Psoas muscle (tissue), 8 donors: Measurements from ENCODE around the gene SAMD7. TPM values are rescaled to one million over a fixed set of nuclear protein-coding genes. Genes with fewer than 3 reads are reported as not detected.

Experiments used
- ATAC-seq, 4 donors: fragments of 200-7000 bp; cut with Tn5 transposase; one replicate each; pipeline ENCODE4 v1.9.1; 2020; ENCODE audit warnings: moderate library complexity in 3 of 4, mild to moderate bottlenecking in 2 of 4
- DNase-seq, 2 donors: peaks; one replicate each; pipeline ENCODE4 v3.0.0-alpha.2; 2020
- H3K27ac ChIP-seq: fragments of 200-600 bp; one replicate; pipeline ENCODE4 v1.8.0; 2022
- H3K27me3 ChIP-seq, 3 donors: fragments of 200-600 bp in 1 of 3; one replicate each; pipeline versions ENCODE4 v1.6.1 to v1.8.0; 2013 to 2022; ENCODE audit warnings: low read length in 2 of 3, mild to moderate bottlenecking in 2 of 3, moderate library complexity in 1 of 3; ENCODE audit not compliant: insufficient read depth in 3 of 3
- H3K36me3 ChIP-seq, 2 donors: fragments of 200-600 bp in 1 of 2; one replicate each; pipeline versions ENCODE4 v1.6.1 to v1.8.0; 2013 to 2022; ENCODE audit warnings: low read depth in 1 of 2, mild to moderate bottlenecking in 1 of 2, moderate library complexity in 1 of 2; ENCODE audit not compliant: insufficient read depth in 1 of 2
- H3K4me1 ChIP-seq: fragments of 200-600 bp; one replicate; pipeline ENCODE4 v1.8.0; 2022
- H3K4me3 ChIP-seq: fragments of 200-600 bp; one replicate; pipeline ENCODE4 v1.8.0; 2022; ENCODE audit warnings: mild to moderate bottlenecking
- H3K9me3 ChIP-seq: fragments of 200-600 bp; one replicate; pipeline ENCODE4 v1.8.0; 2022
- CTCF ChIP-seq: fragments of 200-600 bp; IDR thresholded peaks from one replicate; pipeline ENCODE4 v1.8.0; 2022; ENCODE audit warnings: antibody characterized with exemption
- WGBS, 3 donors: extraction: QIAGEN DNeasy Blood & Tissue Kit; methylation state at CpG; one replicate each; pipeline versions ENCODE4 v1.1.6 to v1.1.7; 2013; 5-methylcytosine and 5-hydroxymethylcytosine counted together
- intact Hi-C, 2 donors: fragments of 100-400 bp; cut with DNase I; formaldehyde crosslinking; loops; one replicate each; pipeline versions ENCODE4 v1.11.0 to v1.14.2; 2022
- polyA plus RNA-seq, 3 donors: library from polyadenylated mRNA; stranded (reverse); fragments of 200-250 nt; gene quantifications; one replicate each; pipeline ENCODE4 v1.2.3, GENCODE V29; 2013
- total RNA-seq, 4 donors: library from RNA; stranded (reverse); fragmentation: NEBNext Ultra II Directional in 2 of 4; extraction: Animal tissue kit (Norgen Biotek cat#: 25700) in 2 of 4; gene quantifications; one replicate each; pipeline versions ENCODE4 v1.2.1 to v1.2.4, GENCODE V29; 2021 to 2023
- donor health status: healthy with polysubstance abuse.
- donor health status: DM: no; HTN: no; CAD: no; lungs with moderate emphysema.
- donor health status: Bipolar disorder and iron deficiency.
- donor health status: healthy.
- donor health status: DM: yes; HTN: yes; CAD: no.
- donor health status: DM: no; HTN: no; CAD: no.
- donor health status: DM: no; HTN: no; CAD: no.
- donor health status: DM: yes; HTN: yes; CAD: no.

SAMD7 gene
- total and polyA plus RNA-seq, 7 donors: not detected

- no peaks in the 10 kb centered on the region for H3K9me3 ChIP-seq
- DNase-seq (no peak), ATAC-seq (no peak)
- no peak overlapping the region for H3K27ac ChIP-seq
- no peak overlapping the region for H3K4me3 ChIP-seq
- no peaks in the 10 kb centered on the region for H3K4me1 ChIP-seq
- no peak for TF ChIP-seq CTCF
- WGBS, 3 donors: 94 to 97% (median 97%) methylated on average over 1 of the region's 1 CpG
- no peaks in the 10 kb centered on the region for H3K36me3 ChIP-seq
- H3K27me3 ChIP-seq: peaks cover 0 to 3% (median 0%) of the 10 kb centered on the region in 3 donors
- intact Hi-C loops: no loop called here
Measured at GRCh38 chr3:169952045-169952444, 40.7 kb downstream of the SAMD7 start.

- Histone ChIP-seq H3K27ac (no peak overlapping the region), H3K27me3 (peaks cover 0 to 3% (median 0%) of the 10 kb centered on the region in 3 donors), H3K4me1 (no peaks in the 10 kb centered on the region), H3K4me3 (no peak overlapping the region), H3K9me3 (no peaks in the 10 kb centered on the region), H3K36me3 (no peaks in the 10 kb centered on the region)
- ATAC-seq (no peak), DNase-seq (no peak)
- intact Hi-C loops: no loop called here
- 89 to 92% (median 92%) methylated on average over 3 of the region's 3 CpGs for WGBS, 3 donors
- no peak for TF ChIP-seq CTCF
Measured at GRCh38 chr3:169953462-169954141, 42.2 kb downstream of the SAMD7 start.

- Histone ChIP-seq H3K36me3 (no peaks in the 10 kb centered on the region), H3K27me3 (peaks cover 0 to 3% (median 0%) of the 10 kb centered on the region in 3 donors), H3K4me1 (no peaks in the 10 kb centered on the region), H3K9me3 (no peaks in the 10 kb centered on the region), H3K27ac (no peak overlapping the region), H3K4me3 (no peak overlapping the region)
- TF ChIP-seq CTCF: no peak
- intact Hi-C loops: no loop called here
- no peak for ATAC-seq
- DNase-seq: no peak
- WGBS, 3 donors: 49 to 56% (median 56%) methylated on average over 6 of the region's 6 CpGs
Measured at GRCh38 chr3:169954142-169954756, 42.9 kb downstream of the SAMD7 start.

- ATAC-seq (no peak), DNase-seq (no peak)
- Histone ChIP-seq H3K27me3 (peaks cover 0 to 3% (median 0%) of the 10 kb centered on the region in 3 donors), H3K4me3 (no peak overlapping the region), H3K27ac (no peak overlapping the region), H3K4me1 (no peaks in the 10 kb centered on the region), H3K9me3 (no peaks in the 10 kb centered on the region), H3K36me3 (no peaks in the 10 kb centered on the region)
- WGBS, 3 donors: 80 to 81% (median 81%) methylated on average over 2 of the region's 2 CpGs
- intact Hi-C loops: no loop called here
- no peak for TF ChIP-seq CTCF
Measured at GRCh38 chr3:169955406-169955805, 44.0 kb downstream of the SAMD7 start.
